GM21786 (cell line): Measurements from ENCODE around the gene LEPROT.

ENCODE experiments used
- ATAC-seq: cut with Tn5 transposase; IDR thresholded peaks from one replicate; pipeline ENCODE4 v1.9.1; 2021; ENCODE audit not compliant: unreplicated experiment

The LEPROT gene

GRCh38 chr1:65471861-65472332 lies 51.4 kb downstream of the LEPROT start:
- no peak for ATAC-seq

DNA sequence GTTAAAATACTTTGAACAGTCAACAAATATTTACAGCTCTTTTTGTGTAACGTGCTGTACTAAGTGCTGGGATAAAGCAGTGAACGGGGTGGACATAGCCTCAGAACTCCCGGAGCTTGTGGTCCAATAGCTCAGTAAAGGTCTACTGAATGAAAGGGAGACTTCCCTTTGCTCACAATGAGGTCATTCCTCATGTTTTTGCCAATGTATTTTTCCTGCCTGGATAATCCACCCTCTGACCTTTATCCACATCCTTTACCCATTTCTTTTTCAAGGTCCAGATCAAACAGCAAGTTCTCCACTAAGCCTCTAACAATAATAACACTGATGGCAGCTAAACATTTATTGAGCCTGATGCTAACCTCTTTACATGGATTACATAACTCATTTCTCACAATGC lies 55.9 kb downstream of the LEPROT start:
- no peak for ATAC-seq

DNA sequence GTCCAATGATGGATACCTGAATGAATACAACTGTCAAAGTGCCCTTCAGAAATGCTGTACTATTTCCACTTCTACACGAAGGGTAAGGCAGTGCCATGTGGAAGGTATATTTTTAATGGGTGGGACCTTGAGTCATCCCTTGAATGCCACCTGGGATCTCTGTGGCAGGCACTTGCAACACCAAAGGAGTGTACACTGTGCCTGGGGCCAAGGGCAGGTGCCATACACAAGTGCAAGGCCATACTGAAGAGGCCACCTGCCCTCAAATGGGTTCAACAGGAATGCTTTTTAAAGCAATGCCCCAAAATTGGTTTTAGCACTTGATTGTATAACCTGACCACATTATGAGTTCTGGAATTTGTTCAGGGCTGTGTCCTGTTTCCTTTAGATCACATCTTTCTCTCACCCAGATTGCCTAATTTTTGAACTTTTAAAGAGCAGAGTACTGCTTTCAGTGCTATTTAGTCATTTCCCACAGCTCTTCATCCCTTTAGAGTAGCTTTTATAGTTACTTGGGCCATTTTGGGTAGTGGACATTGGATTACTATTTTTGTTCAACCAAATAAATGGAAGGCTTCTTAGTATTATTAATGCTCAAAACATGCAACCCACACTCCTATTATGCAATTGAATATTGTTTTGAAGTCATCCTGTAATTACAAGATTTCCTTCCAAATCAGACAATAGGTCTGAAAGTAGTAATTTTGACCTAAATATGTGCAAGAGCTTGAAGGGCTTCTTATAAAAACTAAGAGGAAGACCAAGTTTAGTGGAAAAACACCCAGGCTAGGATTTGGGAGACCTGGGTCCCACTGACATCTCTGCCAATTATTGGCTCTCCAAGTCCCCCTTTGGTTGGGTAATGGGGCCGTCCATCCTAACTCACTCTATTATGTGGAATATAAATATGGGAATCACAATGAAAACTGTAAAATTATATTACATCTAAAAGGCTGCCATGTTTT lies 57.2 kb downstream of the LEPROT start:
- ATAC-seq, result no peak

DNA sequence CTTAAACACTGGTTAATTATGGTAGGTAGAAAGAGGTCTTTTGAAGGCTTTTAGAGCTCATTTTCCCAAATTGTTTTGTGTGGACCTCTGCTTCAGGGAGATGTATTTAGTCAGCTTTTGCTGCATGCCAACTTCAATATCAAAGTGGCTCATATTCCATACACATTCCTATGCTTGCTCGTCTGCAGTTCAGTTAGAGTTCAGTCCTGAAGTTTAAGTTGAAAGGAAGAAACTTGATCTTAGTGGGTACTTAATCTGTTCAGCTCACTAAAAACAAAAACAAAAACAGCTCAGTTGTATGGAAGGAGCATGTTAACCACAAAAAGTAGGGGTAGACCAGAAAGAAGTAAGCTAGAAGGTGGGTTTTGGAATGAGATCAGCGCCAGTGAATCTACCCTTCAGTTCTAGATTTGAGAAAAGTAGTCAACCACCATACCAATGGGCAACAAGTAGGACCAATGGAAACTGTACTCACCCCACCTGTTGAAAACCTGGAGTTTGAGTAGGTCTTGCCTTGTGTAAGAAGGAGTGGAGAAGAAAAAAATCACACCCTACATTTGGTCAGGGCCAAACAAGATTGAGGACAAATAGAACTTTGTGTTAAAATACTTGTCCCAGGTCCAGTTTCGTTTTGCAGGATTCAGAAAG lies 58.0 kb downstream of the LEPROT start:
- no peak for ATAC-seq

DNA sequence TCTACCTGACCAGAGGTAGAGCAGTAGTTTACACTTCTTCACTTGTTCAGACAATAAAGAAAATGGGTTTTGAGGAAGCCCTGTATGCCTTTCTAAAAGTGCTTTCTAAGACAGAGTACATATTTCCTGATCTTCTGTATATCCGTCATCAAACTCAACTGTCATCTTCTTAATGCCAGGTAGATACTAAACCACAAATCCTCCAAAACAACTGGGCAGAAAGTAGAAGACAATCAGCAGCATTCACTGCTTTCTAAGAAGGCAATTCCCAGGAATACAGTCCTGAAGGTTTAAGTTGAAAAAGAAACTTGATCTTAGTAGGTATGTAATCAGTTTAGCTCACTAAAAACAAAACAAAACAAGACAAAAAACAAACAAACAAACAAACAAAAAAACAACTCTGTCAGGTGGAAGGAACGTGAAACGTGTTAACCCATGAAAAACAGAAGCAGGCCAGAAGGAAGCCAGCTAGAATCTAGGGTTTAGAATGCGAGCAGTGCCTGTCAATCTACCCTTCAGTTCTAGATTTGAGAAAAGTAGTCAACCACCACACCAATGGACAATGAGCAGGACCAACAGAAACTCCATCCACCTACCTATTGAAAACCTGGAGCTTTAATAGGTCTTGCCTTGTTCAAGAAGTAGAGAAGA lies 59.2 kb downstream of the LEPROT start:
- ATAC-seq, result no peak

DNA sequence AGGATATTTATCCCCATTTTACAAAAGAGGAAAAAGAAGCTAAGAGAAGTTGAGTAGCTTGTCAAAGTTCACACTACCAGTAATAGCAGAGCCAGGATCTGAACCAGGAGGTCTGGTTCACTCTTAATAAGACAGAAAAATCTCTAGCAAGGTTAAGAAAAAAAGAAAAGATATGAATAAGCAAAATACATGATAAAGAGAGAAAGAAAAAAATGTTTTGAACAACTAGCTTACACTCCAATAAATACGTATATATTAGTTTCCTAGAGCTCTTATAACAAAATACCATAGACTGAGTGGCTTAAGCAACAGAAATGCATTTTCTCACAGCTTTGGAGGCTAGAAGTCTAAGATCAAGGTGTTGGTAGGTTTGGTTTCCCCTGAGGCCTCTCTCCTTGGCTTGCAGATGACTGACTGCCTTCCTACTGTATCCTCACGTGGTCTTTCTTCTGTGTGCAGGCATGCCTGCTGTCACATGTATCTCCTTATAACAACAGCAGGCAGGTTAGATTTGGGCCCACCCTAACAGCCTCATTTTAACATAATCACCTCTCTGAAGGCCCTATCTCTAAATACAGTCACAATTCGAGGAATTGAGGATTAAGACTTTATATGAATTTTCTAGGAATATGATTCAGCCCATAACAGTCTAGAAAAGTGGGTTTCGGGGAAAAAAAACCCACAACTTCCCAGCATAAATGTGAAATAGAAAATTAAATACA lies 60.4 kb downstream of the LEPROT start:
- no peak for ATAC-seq

- ATAC-seq, result no peak
These were observed 63.7 kb downstream of the LEPROT start for GRCh38 chr1:65483993-65484754.
